IPS-11a (cell line): ENCODE results near the gene ZEB2.

Source experiments
- H3K4me3 ChIP-seq: one replicate; pipeline ENCODE4 v1.5.1; 2013; ENCODE audit warnings: low read depth, low read length, control low read depth

The ZEB2 gene

GRCh38 chr2:144496092-144496976 is 23.6 kb downstream of the ZEB2 start:
- no peak overlapping the region for H3K4me3 ChIP-seq

GRCh38 chr2:144495227-144496091 is 24.5 kb downstream of the ZEB2 start:
- H3K4me3 ChIP-seq: no peak overlapping the region

- no peak overlapping the region for H3K4me3 ChIP-seq
These were observed 26.7 kb downstream of the ZEB2 start for GRCh38 chr2:144493027-144493809.

- no peak overlapping the region for H3K4me3 ChIP-seq
These were observed 29.1 kb downstream of the ZEB2 start for GRCh38 chr2:144490857-144491256.

GRCh38 chr2:144490017-144490416 is 29.9 kb downstream of the ZEB2 start:
- H3K4me3 ChIP-seq: no peak overlapping the region

GRCh38 chr2:144489315-144489916 is 30.5 kb downstream of the ZEB2 start:
- H3K4me3 ChIP-seq: no peak overlapping the region

GRCh38 chr2:144484201-144484948 is 35.5 kb downstream of the ZEB2 start:
- H3K4me3 ChIP-seq: no peak overlapping the region

GRCh38 chr2:144481666-144482065 is 38.3 kb downstream of the ZEB2 start:
- H3K4me3 ChIP-seq: no peak overlapping the region

GRCh38 chr2:144481109-144481508 is 38.8 kb downstream of the ZEB2 start:
- H3K4me3 ChIP-seq: no peak overlapping the region

GRCh38 chr2:144480285-144480684 is 39.6 kb downstream of the ZEB2 start:
- no peak overlapping the region for H3K4me3 ChIP-seq

GRCh38 chr2:144479659-144480058 is 40.3 kb downstream of the ZEB2 start:
- no peak overlapping the region for H3K4me3 ChIP-seq

- no peak overlapping the region for H3K4me3 ChIP-seq
These were observed 40.8 kb downstream of the ZEB2 start for GRCh38 chr2:144479138-144479537.

- no peak overlapping the region for H3K4me3 ChIP-seq
These were observed 42.0 kb downstream of the ZEB2 start for GRCh38 chr2:144477957-144478311.

GRCh38 chr2:144477281-144477956 is 42.5 kb downstream of the ZEB2 start:
- no peak overlapping the region for H3K4me3 ChIP-seq

- no peak overlapping the region for H3K4me3 ChIP-seq
These were observed 43.2 kb downstream of the ZEB2 start for GRCh38 chr2:144476682-144477081.

- no peak overlapping the region for H3K4me3 ChIP-seq
These were observed 44.2 kb downstream of the ZEB2 start for GRCh38 chr2:144475569-144476275.

GRCh38 chr2:144475044-144475443 is 44.9 kb downstream of the ZEB2 start:
- H3K4me3 ChIP-seq: no peak overlapping the region

- H3K4me3 ChIP-seq: no peak overlapping the region
These were observed 45.9 kb downstream of the ZEB2 start for GRCh38 chr2:144474017-144474416.

- no peak overlapping the region for H3K4me3 ChIP-seq
These were observed 47.0 kb downstream of the ZEB2 start for GRCh38 chr2:144472911-144473310.
